Activated CD8-positive, alpha-beta T cell treated with anti-CD3 and anti-CD28 coated beads for 36 hours (primary cell): ENCODE measurements around the gene NBEA. TPM values are rescaled to one million over a fixed set of nuclear protein-coding genes. Genes with fewer than 3 reads are reported as not detected.

ENCODE experiments used
- ATAC-seq: fragments of 200-7000 bp; cut with Tn5 transposase; one replicate; pipeline ENCODE4 v1.10.0; 2021; ENCODE audit warnings: mild to moderate bottlenecking, moderate library complexity
- CTCF ChIA-PET: fragments of 350-600 bp; sonication (Branson Sonifier 250); formaldehyde crosslinking; loops from one replicate; lab custom pipeline; 2021; ENCODE audit warnings: antibody characterized with exemption; lab: Charles Lee
- POLR2A ChIA-PET: fragments of 350-600 bp; sonication (Branson Sonifier 250); formaldehyde crosslinking; loops from one replicate; lab custom pipeline; 2021; ENCODE audit warnings: antibody characterized with exemption; lab: Charles Lee
- DNase-seq: peaks from one replicate; pipeline ENCODE4 v3.0.0-alpha.2; 2020
- H3K27ac Mint-ChIP-seq: one replicate; pipeline ENCODE4 v1.8.0; 2021; ENCODE audit warnings: mild to moderate bottlenecking, mixed read lengths
- H3K27me3 Mint-ChIP-seq: one replicate; pipeline ENCODE4 v1.8.0; 2021; ENCODE audit warnings: mixed read lengths
- H3K36me3 Mint-ChIP-seq: one replicate; pipeline ENCODE4 v1.8.0; 2021; ENCODE audit warnings: low read depth, mixed read lengths
- H3K4me1 Mint-ChIP-seq: one replicate; pipeline ENCODE4 v1.8.0; 2021; ENCODE audit warnings: low read depth, mixed read lengths
- H3K4me3 Mint-ChIP-seq: one replicate; pipeline ENCODE4 v1.8.0; 2021; ENCODE audit warnings: mild to moderate bottlenecking, moderate library complexity, mixed read lengths
- H3K9me3 Mint-ChIP-seq: one replicate; pipeline ENCODE4 v1.8.0; 2021; ENCODE audit warnings: mixed read lengths
- CTCF ChIP-seq: fragments of 200-600 bp; IDR thresholded peaks from one replicate; pipeline ENCODE4 v1.8.0; 2022; ENCODE audit warnings: antibody characterized with exemption, mild to moderate bottlenecking
- intact Hi-C: fragments of 100-400 bp; cut with micrococcal nuclease; formaldehyde crosslinking; loops from one replicate; pipeline ENCODE4 v1.10.0; 2022
- total RNA-seq, 2 experiments: library from RNA; stranded (reverse); gene quantifications; one replicate each; pipeline ENCODE4 v1.2.3, GENCODE V29; 2021

Gene NBEA
- total RNA-seq, 2 experiments from 2014 or later, result 0.38 to 0.60 TPM

GRCh38 chr13:35567406-35567980 lies 625.4 kb downstream of the NBEA start:
- Mint-ChIP-seq H3K27ac (no peak overlapping the region), H3K4me1 (no peaks in the 10 kb centered on the region), H3K9me3 (no peaks in the 10 kb centered on the region), H3K36me3 (no peaks in the 10 kb centered on the region), H3K4me3 (no peak overlapping the region), H3K27me3 (no peaks in the 10 kb centered on the region)
- POLR2A ChIA-PET, result interaction anchor here (0.6 kb wide), 1 partner anchor 275 kb away, joined by 3 read pairs; no protein-coding TSS in a partner anchor
- no peak for ATAC-seq
- CTCF ChIA-PET, result no interaction called here
- intact Hi-C loops, result no loop called here
- DNase-seq, result no peak
- TF ChIP-seq CTCF, result no peak

- DNase-seq, result no peak
- TF ChIP-seq CTCF, result no peak
- H3K9me3 Mint-ChIP-seq, result no peaks in the 10 kb centered on the region
- no peak overlapping the region for H3K4me3 Mint-ChIP-seq
- ATAC-seq, result no peak
- intact Hi-C loops, result no loop called here
- CTCF ChIA-PET, result no interaction called here
- H3K36me3 Mint-ChIP-seq, result no peaks in the 10 kb centered on the region
- H3K27me3 Mint-ChIP-seq, result no peaks in the 10 kb centered on the region
- H3K4me1 Mint-ChIP-seq, result no peaks in the 10 kb centered on the region
- POLR2A ChIA-PET, result no interaction called here
- H3K27ac Mint-ChIP-seq, result no peak overlapping the region
Measured at GRCh38 chr13:35573639-35574038, 631.6 kb downstream of the NBEA start.

DNA sequence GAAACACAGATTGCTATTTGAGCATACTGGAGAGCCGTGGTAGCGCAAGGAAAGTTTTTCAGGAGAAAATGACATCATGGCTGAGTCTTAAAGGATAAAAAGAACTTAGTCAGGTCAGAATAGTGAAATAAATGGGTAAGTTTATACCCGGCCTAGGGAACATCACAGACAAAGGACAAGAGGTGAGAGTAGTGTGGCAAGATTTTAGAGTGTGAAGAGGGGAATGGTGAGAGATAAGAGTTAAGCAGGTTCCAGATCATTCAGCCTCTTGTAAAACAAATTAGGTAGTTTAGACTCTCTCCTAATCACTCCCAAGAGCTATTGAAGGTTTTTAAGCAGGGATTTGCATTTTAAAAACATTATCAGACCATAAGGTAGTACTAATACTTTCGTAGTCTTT lies 650.4 kb downstream of the NBEA start:
- no peaks in the 10 kb centered on the region for H3K36me3 Mint-ChIP-seq
- no peak for ATAC-seq
- no peaks in the 10 kb centered on the region for H3K9me3 Mint-ChIP-seq
- ChIA-PET POLR2A (no interaction called here), CTCF (no interaction called here)
- no peaks in the 10 kb centered on the region for H3K27me3 Mint-ChIP-seq
- DNase-seq, result no peak
- no peaks in the 10 kb centered on the region for H3K4me1 Mint-ChIP-seq
- intact Hi-C loops, result no loop called here
- H3K4me3 Mint-ChIP-seq, result no peak overlapping the region
- TF ChIP-seq CTCF, result no peak
- H3K27ac Mint-ChIP-seq, result no peak overlapping the region

DNA sequence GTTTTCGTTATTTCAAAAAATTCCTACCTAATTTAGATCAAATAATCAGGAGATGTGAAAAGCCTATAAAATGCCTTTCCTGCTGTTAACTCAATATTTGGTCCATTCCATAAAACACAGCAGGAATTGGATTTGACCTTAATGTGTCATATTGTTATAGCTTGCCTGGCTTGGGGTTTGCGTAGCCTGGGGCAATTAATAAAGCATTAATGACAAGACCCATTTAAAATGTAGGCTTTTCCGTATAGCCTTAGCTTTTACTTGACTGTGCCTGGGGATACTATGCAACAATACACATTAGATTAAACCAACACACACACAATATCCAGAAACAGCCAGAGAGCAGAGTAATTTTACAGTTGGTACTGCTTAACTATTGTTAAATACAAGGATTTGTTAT lies 651.6 kb downstream of the NBEA start:
- no peak for TF ChIP-seq CTCF
- intact Hi-C loops, result no loop called here
- ATAC-seq (no peak), DNase-seq (no peak)
- H3K9me3 Mint-ChIP-seq, result no peaks in the 10 kb centered on the region
- H3K4me3 Mint-ChIP-seq, result no peak overlapping the region
- no peak overlapping the region for H3K27ac Mint-ChIP-seq
- H3K36me3 Mint-ChIP-seq, result no peaks in the 10 kb centered on the region
- ChIA-PET POLR2A (no interaction called here), CTCF (no interaction called here)
- no peaks in the 10 kb centered on the region for H3K27me3 Mint-ChIP-seq
- H3K4me1 Mint-ChIP-seq, result no peaks in the 10 kb centered on the region

- H3K4me1 Mint-ChIP-seq, result no peaks in the 10 kb centered on the region
- CTCF ChIA-PET, result no interaction called here
Measured at GRCh38 chr13:35594096-35594495, 652.0 kb downstream of the NBEA start.

More at GRCh38 chr13:35594096-35594495, 652.0 kb downstream of the NBEA start:
- no peaks in the 10 kb centered on the region for H3K27me3 Mint-ChIP-seq
- no peak overlapping the region for H3K4me3 Mint-ChIP-seq
- POLR2A ChIA-PET, result no interaction called here
- H3K27ac Mint-ChIP-seq, result no peak overlapping the region
- no peaks in the 10 kb centered on the region for H3K9me3 Mint-ChIP-seq
- intact Hi-C loops, result no loop called here
- ATAC-seq (no peak), DNase-seq (no peak)
- no peak for TF ChIP-seq CTCF
- H3K36me3 Mint-ChIP-seq, result no peaks in the 10 kb centered on the region
